C4-2B (cell line): Measurements from ENCODE around the gene OSBPL8.

Source experiments
- ZFX ChIP-seq: fragments of 450-650 bp; IDR thresholded peaks from 2 replicates; pipeline ENCODE4 v1.6.1; 2017
- TF ChIP-seq, protein P1 (sequence below): fragments of 450-650 bp; conservative IDR thresholded peaks from 2 replicates; pipeline ENCODE4 v1.5.1; 2017; ENCODE audit warnings: mild to moderate bottlenecking

DNA sequence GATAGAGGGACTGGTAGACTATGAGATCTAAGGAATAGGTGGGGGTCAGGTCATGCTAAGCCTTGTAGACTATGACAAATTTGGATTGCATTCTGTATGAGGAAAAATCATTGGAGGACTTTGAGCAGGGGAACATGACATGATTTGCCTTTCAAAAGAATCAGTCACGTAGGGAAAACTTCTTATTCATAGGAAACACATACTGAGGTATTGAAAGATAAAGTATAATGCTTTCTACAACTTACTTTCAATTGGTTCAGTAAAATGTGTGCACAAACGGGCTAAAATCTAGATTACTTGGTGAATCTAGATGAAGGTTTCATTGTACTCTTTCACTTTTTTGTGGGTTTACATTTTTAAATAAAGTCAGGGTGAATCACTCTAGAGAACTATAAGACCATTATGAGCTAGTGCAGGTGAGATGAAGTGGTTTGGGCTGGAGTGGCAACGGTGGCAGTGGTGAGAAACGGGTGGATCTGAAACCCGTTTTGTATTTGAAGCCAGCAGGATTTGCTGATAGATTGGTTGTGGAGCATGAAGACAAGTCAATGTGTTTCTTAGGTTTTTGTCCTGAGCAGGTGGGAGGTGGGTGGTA is 218.0 kb downstream of the OSBPL8 start:
- TF ChIP-seq, protein P1, sequence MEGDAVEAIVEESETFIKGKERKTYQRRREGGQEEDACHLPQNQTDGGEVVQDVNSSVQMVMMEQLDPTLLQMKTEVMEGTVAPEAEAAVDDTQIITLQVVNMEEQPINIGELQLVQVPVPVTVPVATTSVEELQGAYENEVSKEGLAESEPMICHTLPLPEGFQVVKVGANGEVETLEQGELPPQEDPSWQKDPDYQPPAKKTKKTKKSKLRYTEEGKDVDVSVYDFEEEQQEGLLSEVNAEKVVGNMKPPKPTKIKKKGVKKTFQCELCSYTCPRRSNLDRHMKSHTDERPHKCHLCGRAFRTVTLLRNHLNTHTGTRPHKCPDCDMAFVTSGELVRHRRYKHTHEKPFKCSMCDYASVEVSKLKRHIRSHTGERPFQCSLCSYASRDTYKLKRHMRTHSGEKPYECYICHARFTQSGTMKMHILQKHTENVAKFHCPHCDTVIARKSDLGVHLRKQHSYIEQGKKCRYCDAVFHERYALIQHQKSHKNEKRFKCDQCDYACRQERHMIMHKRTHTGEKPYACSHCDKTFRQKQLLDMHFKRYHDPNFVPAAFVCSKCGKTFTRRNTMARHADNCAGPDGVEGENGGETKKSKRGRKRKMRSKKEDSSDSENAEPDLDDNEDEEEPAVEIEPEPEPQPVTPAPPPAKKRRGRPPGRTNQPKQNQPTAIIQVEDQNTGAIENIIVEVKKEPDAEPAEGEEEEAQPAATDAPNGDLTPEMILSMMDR = no peak
- no peak for TF ChIP-seq ZFX
